K562 (cell line): ENCODE measurements around the gene RPLP2. TPM values are rescaled to one million over a fixed set of nuclear protein-coding genes. Genes with fewer than 3 reads are reported as not detected.
A peak's percentile ranks its signal among the peaks of the same experiment; 100 is the strongest.

ENCODE experiments used
- ATAC-seq: fragments of 200-7000 bp; cut with Tn5 transposase; 3 replicates; pipeline ENCODE4 v1.9.1; 2020; ENCODE audit warnings: moderate library complexity
- BruUV-seq: library from RNA; stranded (reverse); fragments of 400-500 nt; replicated peaks from 2 replicates; lab custom pipeline; 2021; lab: Mats Ljungman, UMichigan
- CTCF ChIA-PET: fragments of 300-600 bp; formaldehyde crosslinking; extraction: SDS; loops from one replicate; lab custom pipeline; 2021; ENCODE audit warnings: low intra/inter-chr PET ratio; lab: Yijun Ruan, JAX
- POLR2A ChIA-PET: fragments of 300-600, 350-650 bp; sonication (Branson Sonifier 250); formaldehyde crosslinking; extraction: SDS; loops from one replicate; lab custom pipeline; 2021; ENCODE audit warnings: antibody characterized with exemption, inconsistent platforms; lab: Yijun Ruan, JAX
- DNase-seq, 4 experiments: peaks; one replicate each; pipeline versions ENCODE4 v3.0.0 to v3.0.0-alpha.2; 2011 to 2018; ENCODE audit warnings: low spot score in 3 of 4, mixed read lengths in 3 of 4; ENCODE audit errors: extremely low read depth in 1 of 4
- FAIRE-seq: peaks from 2 replicates; lab custom pipeline; 2011; peaks lifted over from hg19 to GRCh38; lab: Jason Lieb, UNC
- H2AFZ ChIP-seq: 2 replicates; pipeline ENCODE4 v1.6.0; 2011; ENCODE audit warnings: low read depth, low read length, control low read depth, inconsistent platforms
- H3K27ac ChIP-seq: fragments of 200-600 bp; 3 replicates; pipeline ENCODE4 v1.8.0; 2011; ENCODE audit warnings: low read depth, mild to moderate bottlenecking, control low read depth, inconsistent platforms, low read length, moderate library complexity, mixed read lengths; ENCODE audit errors: extremely low read depth
- H3K27me3 ChIP-seq, 2 experiments: fragments of 300-600 bp in 1 of 2; 2 replicates in 1 of 2; 3 replicates in 1 of 2; pipeline versions ENCODE4 v1.6.0 to v1.8.0; 2011; ENCODE audit warnings: inconsistent platforms in 2 of 2, low read length in 2 of 2, mild to moderate bottlenecking in 1 of 2, mixed read lengths in 1 of 2, moderate library complexity in 1 of 2; ENCODE audit not compliant: control insufficient read depth in 2 of 2, insufficient read depth in 2 of 2
- H3K36me3 ChIP-seq: fragments of 300-600 bp; 3 replicates; pipeline ENCODE4 v1.8.0; 2011; ENCODE audit warnings: mild to moderate bottlenecking, low read length, inconsistent platforms; ENCODE audit not compliant: control insufficient read depth, insufficient read depth
- H3K4me1 ChIP-seq, 2 experiments: fragments of 200-600 bp in 1 of 2; replicated peaks in 1 of 2; 2 replicates in 1 of 2; 3 replicates in 1 of 2; pipeline versions ENCODE4 v1.5.1 to v1.8.0; 2011; ENCODE audit warnings: inconsistent platforms in 2 of 2, low read length in 2 of 2, mild to moderate bottlenecking in 1 of 2, mixed read lengths in 1 of 2, moderate library complexity in 1 of 2; ENCODE audit not compliant: control insufficient read depth in 2 of 2, insufficient read depth in 2 of 2
- H3K4me2 ChIP-seq: 2 replicates; pipeline ENCODE4 v1.6.1; 2011; ENCODE audit warnings: low read length, control low read depth, inconsistent platforms, mixed read lengths; ENCODE audit not compliant: insufficient read depth
- H3K4me3 ChIP-seq: fragments of 200-600 bp; sonication (generic), shearing (Covaris generic); 2 replicates; pipeline ENCODE4 v1.5.1; 2016; ENCODE audit warnings: control low read depth, inconsistent platforms
- H3K79me2 ChIP-seq: fragments of 200-600 bp; 3 replicates; pipeline ENCODE4 v1.8.0; 2011; ENCODE audit warnings: low read length, inconsistent platforms; ENCODE audit not compliant: control insufficient read depth, insufficient read depth
- H3K9ac ChIP-seq, 2 experiments: 2 replicates each; pipeline versions ENCODE4 v1.6.0 to v1.6.1; 2011; ENCODE audit warnings: low read depth in 2 of 2, low read length in 2 of 2, control low read depth in 1 of 2, inconsistent platforms in 1 of 2, mild to moderate bottlenecking in 1 of 2, mixed read lengths in 1 of 2; ENCODE audit not compliant: insufficient read depth in 1 of 2
- H3K9me1 ChIP-seq: one replicate; pipeline ENCODE4 v1.6.0; 2011; ENCODE audit warnings: inconsistent platforms, mild to moderate bottlenecking, low read length, moderate library complexity; ENCODE audit not compliant: control insufficient read depth, insufficient read depth
- H3K9me3 ChIP-seq: replicated peaks from 2 replicates; pipeline ENCODE4 v1.5.1; 2011; ENCODE audit warnings: low read depth, low read length, inconsistent platforms; ENCODE audit not compliant: control insufficient read depth, insufficient read depth
- H4K20me1 ChIP-seq: replicated peaks from 2 replicates; pipeline ENCODE4 v1.6.1; 2011; ENCODE audit warnings: low read length, inconsistent platforms, mixed read lengths; ENCODE audit not compliant: control insufficient read depth, insufficient read depth
- ATF6 ChIP-seq: sonication (generic); formaldehyde crosslinking; IDR thresholded peaks from 2 replicates; pipeline ENCODE4 v1.4.0; 2020; ENCODE audit warnings: mild to moderate bottlenecking, missing genetic modification reagents
- DEAF1 ChIP-seq: fragments of 450-650 bp; formaldehyde crosslinking; IDR thresholded peaks from 2 replicates; pipeline ENCODE4 v1.4.0; 2020; ENCODE audit warnings: mild to moderate bottlenecking, moderate library complexity
- HINFP ChIP-seq: fragments of 450-650 bp; conservative IDR thresholded peaks from 2 replicates; pipeline ENCODE4 v1.6.1; 2016; ENCODE audit warnings: missing genetic modification characterization, low read depth, mild to moderate bottlenecking, control low read depth, missing compliant biosample characterization
- MNT ChIP-seq, 2 experiments: fragments of 450-650 bp; conservative IDR thresholded peaks; 2 replicates each; pipeline ENCODE4 v1.6.1; 2017; ENCODE audit warnings: mild to moderate bottlenecking in 2 of 2, moderate library complexity in 2 of 2
- POU5F1 ChIP-seq: fragments of 150-350 bp; IDR thresholded peaks from 2 replicates; pipeline ENCODE4 v1.6.1; 2014; ENCODE audit warnings: borderline replicate concordance, low read length, low read depth, mild to moderate bottlenecking; ENCODE audit not compliant: partially characterized antibody
- SETDB1 ChIP-seq: IDR thresholded peaks from one replicate; pipeline ENCODE4 v1.6.1; 2012; ENCODE audit warnings: low read length, control low read depth, inconsistent platforms
- TRIM25 ChIP-seq: fragments of 450-650 bp; IDR thresholded peaks from 2 replicates; pipeline ENCODE4 v1.7.0; 2016; ENCODE audit warnings: borderline replicate concordance
- ZBTB1 ChIP-seq: sonication (generic); formaldehyde crosslinking; IDR thresholded peaks from 2 replicates; pipeline ENCODE4 v1.8.1; 2023; ENCODE audit warnings: missing genetic modification reagents, low read depth, mild to moderate bottlenecking, borderline replicate concordance
- ZNF561 ChIP-seq: fragments of 450-650 bp; formaldehyde crosslinking; conservative IDR thresholded peaks from 2 replicates; pipeline ENCODE4 v1.4.0; 2020; ENCODE audit warnings: mild to moderate bottlenecking, moderate library complexity
- ZNF76 ChIP-seq: fragments of 250-450 bp; sonication (Bioruptor Pico); IDR thresholded peaks from 2 replicates; pipeline ENCODE4 v1.4.0; 2020; ENCODE audit warnings: mild to moderate bottlenecking, moderate library complexity, borderline replicate concordance
- WGBS: fragments of 100-300 bp; shearing (Covaris generic); methylation state at CpG from one replicate; pipeline ENCODE4 v1.1.6; 2016; ENCODE audit warnings: low coverage, mixed read lengths; ENCODE audit not compliant: insufficient coverage; ENCODE audit errors: missing lambda C conversion rate; 5-methylcytosine and 5-hydroxymethylcytosine counted together
- in situ Hi-C: fragments of 300-500 bp; cut with MboI; formaldehyde crosslinking; loops from 4 replicates; pipeline ENCODE4 v1.15.0; 2018; ENCODE audit warnings: inconsistent platforms, mixed read lengths
- intact Hi-C: fragments of 100-400 bp; cut with micrococcal nuclease; formaldehyde crosslinking; loops from 2 replicates; pipeline ENCODE4 v1.14.2; 2022
- polyA plus RNA-seq, 8 experiments: library from polyadenylated mRNA; depleted of rRNA in 4 of 8; stranded (reverse) in 5 of 8; unstranded in 3 of 8; fragments of >200 nt; fragmentation: Nextera tagmentation in 2 of 8; fragmentation: Illumina TruSeq in 1 of 8; extraction: Ambion mirVana in 2 of 8; extraction: Trizol in 1 of 8; gene quantifications; 2 replicates each; pipeline versions ENCODE4 v1.2.1 to v1.2.3, GENCODE V29; 2011 to 2014; ENCODE audit warnings: inconsistent platforms in 1 of 8, missing spikeins in 1 of 8
- total RNA-seq, 7 experiments: library from RNA; depleted of rRNA in 6 of 7; stranded (reverse); fragments of >200 nt in 6 of 7; fragmentation: Illumina TruSeq in 2 of 7; extraction: Trizol in 2 of 7; gene quantifications; 2 replicates each; pipeline versions ENCODE4 v1.2.1 to v1.2.3, GENCODE V29; 2011 to 2021; ENCODE audit warnings: low replicate concordance in 1 of 7

The RPLP2 gene
- total and polyA plus RNA-seq, 9 of the 15 experiments (the other 6 are each of a cell fraction or from before 2014, with no cell fraction given), result 528 to 3,807 (median 1,633) TPM

- BruUV-seq, result no TSS peak
- no peak overlapping the region for H3K27ac ChIP-seq
- peak in 2 of 4 experiments; percentile 56 to 68 for DNase-seq
- ChIA-PET CTCF (no interaction called here), POLR2A (interaction anchor here (0.8 to 5.2 kb wide), 5 partner anchors 9 to 27 kb away, joined by 3 to 36 read pairs (median 6); partner anchors contain the start of genes CEND1, POLR2L and TSPAN4)
- H3K4me1 ChIP-seq, result peaks cover 20 to 67% of the 10 kb centered on the region in 2 experiments; a peak in 4 of 5 replicates
- 58% methylated on average over 10 of the region's 11 CpGs for WGBS
- H3K9me3 ChIP-seq, result no peaks in the 10 kb centered on the region
- H3K9me1 ChIP-seq, result peaks cover 6% of the 10 kb centered on the region
- no peaks in the 10 kb centered on the region for H3K27me3 ChIP-seq
- H3K9ac ChIP-seq, result no peak overlapping the region
- H3K4me3 ChIP-seq, result no peak overlapping the region
- intact Hi-C loops, result no loop called here
- peaks cover 43% of the 10 kb centered on the region for H3K79me2 ChIP-seq
- H2AFZ ChIP-seq, result 0 out of 2 replicates have a peak overlapping the region, but pooled peaks have one; percentile 32
- H4K20me1 ChIP-seq, result peaks cover 25% of the 10 kb centered on the region
- FAIRE-seq, result peak; percentile 26
- ATAC-seq, result peak; percentile 7; the same call in 1 of the 3 replicates
- peaks cover 37% of the 10 kb centered on the region for H3K36me3 ChIP-seq
- in situ Hi-C loops, result no loop called here
- H3K4me2 ChIP-seq, result no peak overlapping the region
- TF ChIP-seq ZNF76 (CRISPR knock-in tag) (no peak), ATF6 (CRISPR knock-in tag) (no peak), HINFP (tag) (no peak), POU5F1 (no peak), MNT (conservative IDR thresholded peaks at IDR 0.05) (peak; percentile 60 to 69; a peak in 3 of 4 replicates), SETDB1 (no peak), ZNF561 (CRISPR knock-in tag) (no peak), DEAF1 (CRISPR knock-in tag) (no peak), ZBTB1 (CRISPR knock-in tag) (no peak), TRIM25 (no peak)
These were observed 6.6 kb downstream of the RPLP2 start for GRCh38 chr11:816433-816779.
